GM21381 (cell line): ENCODE data around the gene SPDL1.

ENCODE experiments used
- ATAC-seq: cut with Tn5 transposase; IDR thresholded peaks from one replicate; pipeline ENCODE4 v1.9.1; 2021; ENCODE audit warnings: mild to moderate bottlenecking, moderate library complexity; ENCODE audit not compliant: unreplicated experiment

SPDL1 gene

DNA sequence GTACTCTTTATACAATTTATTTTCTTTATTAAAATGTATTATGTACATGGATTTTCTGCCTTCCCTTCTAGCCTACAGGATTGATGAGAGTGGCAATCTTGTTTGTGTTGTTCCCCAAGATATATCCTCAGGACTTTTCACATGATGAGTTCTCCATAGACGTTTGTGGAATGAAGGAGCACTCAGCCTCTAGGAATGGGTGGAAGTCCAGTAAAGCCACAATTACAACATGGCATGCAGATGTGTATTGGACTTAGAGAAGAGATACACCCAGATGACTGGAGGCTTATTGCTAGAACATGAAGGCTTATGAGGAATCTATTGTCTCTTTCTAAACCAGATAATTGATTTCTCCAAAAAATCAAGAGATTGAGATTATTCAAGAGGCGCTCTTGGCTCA, 45.3 kb downstream of the SPDL1 start:
- ATAC-seq = no peak

- ATAC-seq = no peak
Measured at GRCh38 chr5:169629847-169630548, 46.4 kb downstream of the SPDL1 start.

GRCh38 chr5:169631360-169631759, 47.8 kb downstream of the SPDL1 start:
- ATAC-seq = no peak

DNA sequence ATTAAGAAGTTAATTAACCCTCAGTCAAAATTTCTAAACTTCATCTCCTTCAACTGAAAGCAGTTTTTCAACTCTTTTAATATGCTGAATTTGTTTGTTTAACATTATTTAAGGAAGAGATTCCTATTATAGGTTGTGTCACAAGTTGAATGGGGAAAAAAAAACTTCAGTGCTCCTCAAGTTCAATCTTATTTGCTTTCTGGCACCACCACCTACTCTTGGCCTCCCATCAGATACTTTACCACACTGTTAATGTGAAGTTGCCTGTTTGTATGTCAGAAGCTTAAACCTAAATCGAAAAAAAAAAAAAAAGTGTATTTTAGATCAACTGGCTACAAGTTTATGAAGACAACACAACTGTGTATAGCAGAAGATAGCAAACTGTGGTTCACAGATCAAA, 49.4 kb downstream of the SPDL1 start:
- no peak for ATAC-seq

GRCh38 chr5:169634606-169635005, 51.0 kb downstream of the SPDL1 start:
- ATAC-seq = no peak

GRCh38 chr5:169635936-169636335, 52.4 kb downstream of the SPDL1 start:
- no peak for ATAC-seq

DNA sequence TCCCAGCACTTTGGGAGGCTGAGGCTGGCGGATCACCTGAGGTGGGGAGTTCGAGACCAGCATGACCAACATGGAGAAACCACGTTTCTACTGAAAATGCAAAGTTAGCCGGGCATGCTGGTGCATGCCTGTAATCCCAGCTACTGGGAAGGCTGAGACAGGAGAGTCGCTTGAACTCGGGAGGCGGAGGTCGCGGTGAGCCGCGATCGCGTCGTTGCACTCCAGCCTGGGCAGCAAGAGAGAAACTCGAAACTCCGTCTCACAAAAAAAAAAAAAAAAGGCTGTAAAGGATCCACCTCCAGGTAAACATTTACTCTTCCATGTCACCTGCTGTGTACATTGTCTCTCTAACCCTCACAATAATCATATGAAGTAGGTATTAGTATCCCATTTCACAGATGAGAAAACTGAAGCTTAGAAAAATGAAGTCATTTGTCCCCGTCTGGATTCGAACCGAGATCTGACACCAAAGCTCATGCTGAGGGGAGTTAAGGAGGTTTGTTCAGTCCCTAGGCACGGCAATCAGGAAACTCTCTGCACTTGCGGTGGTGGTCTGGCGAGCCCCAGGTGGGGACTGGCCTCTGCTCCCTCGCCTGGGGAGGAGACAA, 53.0 kb downstream of the SPDL1 start:
- ATAC-seq = no peak

GRCh38 chr5:169637085-169637548, 53.5 kb downstream of the SPDL1 start, which contains the start of gene DOCK2:
TSS of gene DOCK2 (plus strand) at chr5:169637275. CDS start at chr5:169637327, 52 bp downstream.
- peak; percentile 92 for ATAC-seq

DNA sequence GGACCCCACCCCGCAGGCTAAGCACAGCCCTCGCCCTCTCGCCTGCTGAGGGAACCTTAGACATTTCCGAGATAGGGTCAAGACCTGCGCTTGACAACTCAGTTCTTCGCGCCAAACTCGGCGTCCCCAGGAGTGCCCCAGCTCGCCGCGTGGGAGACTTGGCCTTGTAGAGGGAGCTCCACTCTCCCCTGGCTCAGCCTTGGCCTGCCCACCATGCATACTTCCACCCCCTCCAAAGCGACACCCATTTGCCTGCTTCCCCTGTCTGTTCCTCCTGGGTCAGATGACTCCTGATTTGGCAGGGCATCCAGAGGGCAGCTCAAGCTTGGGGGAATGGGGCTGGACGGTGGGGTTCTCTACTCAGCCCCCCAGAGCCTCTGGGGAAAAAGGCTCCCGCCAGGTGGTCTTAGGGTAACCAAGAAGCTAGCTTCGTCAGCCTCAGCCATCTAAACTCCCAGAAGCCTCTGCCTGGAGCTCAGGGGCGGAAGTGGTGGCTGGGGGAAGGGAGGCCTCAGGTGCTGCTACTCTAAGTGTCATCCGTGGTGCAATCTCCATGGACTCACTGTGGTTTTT, 54.1 kb downstream of the SPDL1 start:
- ATAC-seq = peak; percentile 68

DNA sequence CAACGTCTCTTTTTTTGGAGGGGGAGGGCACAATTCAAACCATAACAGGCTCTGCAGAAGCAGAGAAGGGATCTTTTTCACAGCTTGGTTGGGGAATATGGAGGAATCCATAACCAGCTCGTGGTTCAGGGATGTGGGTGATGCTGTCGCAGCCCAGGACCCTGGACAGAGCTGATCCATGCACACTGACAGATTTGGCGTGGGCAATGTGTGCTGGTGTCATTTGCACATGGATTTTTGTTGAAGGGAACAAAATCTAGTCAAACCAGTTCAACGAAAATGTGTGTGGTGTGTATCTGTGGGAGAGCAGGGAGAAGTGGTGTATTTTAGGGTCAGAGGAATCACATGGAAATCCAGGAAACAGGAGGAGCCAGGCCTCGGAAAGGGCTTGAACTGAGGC, 57.7 kb downstream of the SPDL1 start:
- no peak for ATAC-seq

GRCh38 chr5:169646856-169647255, 63.3 kb downstream of the SPDL1 start:
- ATAC-seq = no peak

DNA sequence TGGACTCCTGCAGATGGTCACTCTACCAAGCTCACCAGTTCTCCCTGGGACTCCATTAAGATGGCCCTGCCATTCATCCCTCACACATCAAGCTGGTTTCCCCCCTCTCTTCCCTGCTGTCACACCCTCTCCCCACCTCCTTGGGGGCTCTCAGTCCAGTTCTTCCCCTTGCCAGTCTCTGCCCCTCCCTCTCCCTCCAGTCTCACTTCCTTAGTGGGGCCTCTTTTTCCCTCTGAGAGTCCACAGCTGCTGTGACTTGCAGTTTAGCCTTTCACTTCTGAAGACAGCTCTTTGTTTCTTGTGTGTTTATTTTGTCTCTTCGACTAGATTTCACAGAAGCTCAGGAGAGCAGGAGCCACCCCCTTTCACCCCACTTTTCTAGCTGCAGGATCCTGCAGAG, 64.0 kb downstream of the SPDL1 start:
- peak; percentile 44 for ATAC-seq

- ATAC-seq = no peak
Measured at GRCh38 chr5:169648725-169649310, 65.2 kb downstream of the SPDL1 start.

- no peak for ATAC-seq
Measured at GRCh38 chr5:169649486-169649885, 65.9 kb downstream of the SPDL1 start.

GRCh38 chr5:169650701-169651331, 67.2 kb downstream of the SPDL1 start:
- peak; percentile 30 for ATAC-seq

DNA sequence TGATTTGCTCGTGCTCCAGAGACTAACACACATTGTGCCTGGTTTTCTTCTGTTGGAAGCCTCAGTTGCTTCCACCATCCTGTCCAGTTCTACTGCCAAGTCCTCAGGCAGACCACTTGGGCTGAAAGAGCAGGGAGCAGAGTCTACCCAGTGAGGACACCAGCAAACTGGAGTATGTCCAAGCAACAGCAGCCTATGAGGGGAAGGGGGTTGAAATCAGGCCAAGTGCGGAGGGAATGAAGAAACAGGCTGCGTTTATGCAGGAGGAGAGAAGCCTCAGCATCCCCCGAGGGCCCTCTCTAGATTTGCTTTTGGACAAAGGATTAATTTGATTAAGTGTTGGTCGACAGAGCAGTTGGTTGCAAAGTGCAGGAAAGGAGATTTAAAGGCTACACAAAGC, 68.0 kb downstream of the SPDL1 start:
- no peak for ATAC-seq

- ATAC-seq = no peak
Measured at GRCh38 chr5:169652057-169652456, 68.5 kb downstream of the SPDL1 start.

DNA sequence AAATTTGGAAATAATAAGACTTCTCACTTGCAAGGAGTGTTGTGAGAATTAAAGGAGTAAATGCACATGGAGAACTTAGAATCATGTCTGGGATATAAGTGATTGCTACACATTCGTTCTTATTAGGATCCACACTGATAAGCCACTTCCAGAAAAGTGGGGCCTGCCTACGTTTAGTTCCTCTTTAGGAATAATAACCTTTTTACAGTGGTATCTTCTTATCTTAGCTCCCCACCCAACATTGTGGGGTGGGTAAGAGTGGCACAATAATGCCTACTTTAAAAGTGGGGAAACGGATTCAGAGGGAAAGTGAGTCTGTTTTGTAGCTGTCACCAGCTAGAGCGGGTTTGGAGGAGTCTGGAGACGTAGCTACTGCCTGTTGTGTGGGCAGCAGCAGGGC, 69.5 kb downstream of the SPDL1 start:
- ATAC-seq = no peak
